Activated CD4-positive, alpha-beta T cell treated with anti-CD3 and anti-CD28 coated beads, Interleukin-2, amount 50 U/mL, for 4 hours (primary cell): ENCODE data around the gene TRIM44.
"Not testable (repeated sequence)": the region's sequence is repeated elsewhere in the genome, so short reads cannot be mapped to it uniquely, and the experiment has no call there.

Experiments
- DNase-seq, 2 experiments: peaks; one replicate each; pipeline ENCODE4 v3.0.0-alpha.2; 2020

The TRIM44 gene

DNA sequence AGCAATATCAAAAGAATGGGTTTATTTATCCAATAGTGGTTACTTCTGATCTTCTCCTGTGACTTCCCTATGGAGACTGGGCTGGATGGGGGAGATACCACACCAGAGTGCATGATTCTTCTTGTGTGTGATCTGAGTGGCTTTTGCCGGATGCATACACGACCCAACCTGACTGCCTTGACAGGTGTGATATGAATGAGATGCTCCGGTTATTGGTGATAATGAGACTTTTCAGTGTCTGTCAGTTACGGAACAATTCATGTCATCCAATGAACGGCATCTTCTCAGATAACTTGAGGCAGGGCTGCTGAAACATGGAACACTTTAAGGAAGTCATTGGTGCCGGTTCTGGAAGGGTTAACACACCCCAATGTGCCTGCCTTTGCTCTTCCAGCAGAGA is 26.6 kb upstream of the TRIM44 start:
- no peak for DNase-seq

DNA sequence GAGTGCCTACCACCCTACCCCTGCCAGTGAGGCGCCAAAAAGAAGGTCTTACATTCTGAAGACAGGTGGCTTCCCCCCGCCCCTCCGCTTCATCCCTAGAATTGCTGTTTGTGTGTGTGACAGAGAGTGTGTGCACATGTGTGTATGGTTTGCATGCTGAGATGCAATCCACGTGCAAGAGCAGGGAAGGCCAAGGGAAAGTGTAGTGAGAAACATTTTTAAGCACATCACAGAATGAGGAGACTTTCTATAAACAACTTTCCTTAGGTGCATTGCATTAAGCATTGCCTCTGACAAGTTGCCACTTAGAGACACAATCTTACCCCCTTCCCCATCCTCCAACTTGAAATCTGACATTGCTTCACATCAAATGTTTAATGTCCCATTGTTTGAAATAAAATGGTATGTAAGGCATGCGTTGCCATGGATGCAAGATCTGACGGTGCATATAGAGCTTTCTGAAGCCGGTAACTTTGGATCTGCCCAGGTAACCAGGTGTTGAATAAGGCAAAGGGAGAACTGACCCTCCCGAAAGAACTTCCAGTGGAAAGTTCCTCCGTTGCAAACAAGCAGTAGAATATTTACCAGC is 22.9 kb upstream of the TRIM44 start:
- DNase-seq: no peak

DNA sequence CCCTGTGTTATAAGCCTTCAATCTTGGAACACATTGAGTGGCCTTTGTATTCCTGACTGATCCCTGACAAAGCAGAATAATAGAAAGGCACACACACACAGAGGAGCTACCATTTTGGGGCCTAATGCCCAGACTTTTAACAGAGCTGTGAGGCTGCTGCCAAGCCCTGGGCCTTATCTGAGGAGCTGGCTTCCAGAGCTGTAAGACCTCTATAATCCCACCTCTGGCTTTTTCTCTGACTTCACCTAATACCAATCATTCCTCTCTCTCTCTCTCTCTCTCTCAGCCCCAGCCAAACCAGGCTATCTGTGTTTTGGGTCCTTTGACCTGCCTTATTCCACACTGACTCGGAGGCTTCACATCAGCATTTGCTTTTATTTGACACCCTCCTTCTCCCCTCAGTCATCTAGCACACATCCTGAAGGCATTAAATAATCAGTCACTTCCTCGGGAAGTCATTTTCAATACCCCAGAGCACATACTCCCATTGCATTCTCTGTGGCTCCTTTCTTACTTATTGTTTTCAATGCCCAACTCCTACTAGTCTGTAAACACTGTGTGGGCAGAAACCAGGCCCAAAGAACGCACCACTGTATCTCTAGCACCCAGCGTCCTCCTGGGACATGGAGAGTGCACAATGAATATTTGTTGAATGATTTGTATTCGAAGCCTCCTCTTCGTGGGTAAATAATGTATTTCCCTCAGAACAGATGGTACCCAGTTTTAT is 21.2 kb upstream of the TRIM44 start:
- DNase-seq: no peak

DNA sequence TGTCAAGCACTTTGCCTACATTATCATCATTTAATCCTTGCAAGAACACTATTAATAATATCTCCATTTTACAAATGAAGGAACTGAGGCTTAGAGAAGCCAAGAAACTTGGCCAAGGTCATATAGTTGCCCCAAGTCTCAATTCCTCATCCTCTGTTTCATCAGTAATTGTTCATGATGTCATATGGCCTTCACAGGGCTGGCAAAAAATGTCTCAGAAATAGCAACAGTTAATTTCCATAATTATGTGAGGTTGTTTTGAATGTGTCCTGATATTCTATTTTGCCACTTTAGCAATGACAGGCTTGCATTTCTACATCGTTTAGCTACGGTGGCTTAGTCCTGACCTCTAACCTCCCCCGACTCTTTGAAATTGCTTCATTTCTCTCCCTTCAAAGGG is 20.6 kb upstream of the TRIM44 start:
- no peak for DNase-seq

DNA sequence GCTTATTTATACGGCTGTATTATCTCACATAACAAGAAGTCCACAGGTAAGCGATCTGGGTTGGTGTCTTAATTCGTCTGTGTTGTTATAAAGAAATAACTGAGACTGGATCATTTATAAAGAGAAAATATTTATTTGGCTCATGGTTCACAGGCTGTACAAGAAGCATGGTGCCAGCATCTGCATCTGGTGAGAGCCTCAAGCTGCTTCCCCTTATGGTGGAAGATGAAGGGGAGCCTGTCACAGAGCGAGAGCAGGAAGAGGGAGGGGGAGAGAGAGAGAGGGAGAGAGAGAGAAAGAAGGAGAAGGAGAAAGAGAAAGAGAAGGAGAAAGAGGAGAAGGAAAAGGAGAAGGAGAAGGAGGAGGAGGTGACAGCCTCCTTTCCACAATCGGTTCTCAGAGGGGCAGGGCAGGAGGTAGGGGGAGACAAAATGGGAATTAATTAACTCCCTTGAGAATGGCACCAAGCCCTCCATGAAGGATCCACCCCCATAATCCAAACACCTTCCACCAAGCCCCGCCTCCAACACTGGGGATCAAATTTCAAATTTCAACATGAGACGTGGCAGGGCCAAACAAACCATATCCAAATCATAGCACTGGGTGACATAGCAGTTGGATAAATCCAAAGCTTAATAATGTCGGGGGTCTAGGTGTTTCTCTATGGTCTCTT is 15.0 kb upstream of the TRIM44 start:
- DNase-seq: no peak

DNA sequence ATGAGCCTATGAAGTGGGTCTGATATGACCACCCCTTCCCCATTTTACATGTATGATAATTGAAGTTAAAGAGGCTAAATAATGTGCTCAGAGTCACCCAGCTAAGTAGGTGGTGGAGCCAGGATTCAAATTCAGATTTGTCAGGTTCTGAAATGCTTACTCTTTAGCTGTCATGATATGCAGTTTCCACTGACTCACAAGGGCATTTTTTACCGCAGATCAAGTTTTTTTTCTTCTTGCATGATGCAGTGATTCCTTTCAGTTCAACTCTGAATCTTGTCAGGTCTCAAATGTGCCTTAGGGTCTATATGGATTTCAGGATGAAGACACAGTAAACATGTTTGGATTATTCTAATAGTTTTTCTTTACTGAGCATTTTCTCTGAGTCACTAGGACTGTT is 12.6 kb upstream of the TRIM44 start:
- no peak for DNase-seq

DNA sequence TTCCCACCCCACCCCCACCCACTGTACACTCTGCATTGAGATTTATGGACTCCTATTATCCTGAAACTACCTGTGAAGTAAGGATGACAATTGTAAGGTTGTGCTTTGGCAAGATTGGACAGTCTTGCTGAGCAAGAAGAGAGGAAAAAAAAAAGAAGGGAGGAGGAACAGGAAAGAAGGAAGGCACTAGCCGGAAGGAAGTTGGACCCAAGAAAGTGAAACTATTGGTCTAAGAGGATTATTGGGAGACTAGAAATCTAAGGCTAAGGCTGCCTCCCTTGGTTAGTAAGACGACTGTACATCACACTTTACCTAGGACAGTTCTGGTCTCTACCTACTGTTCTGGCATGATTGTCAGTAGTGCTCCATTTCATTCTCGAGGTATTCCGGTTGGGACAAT is 12.1 kb upstream of the TRIM44 start:
- no peak for DNase-seq

DNA sequence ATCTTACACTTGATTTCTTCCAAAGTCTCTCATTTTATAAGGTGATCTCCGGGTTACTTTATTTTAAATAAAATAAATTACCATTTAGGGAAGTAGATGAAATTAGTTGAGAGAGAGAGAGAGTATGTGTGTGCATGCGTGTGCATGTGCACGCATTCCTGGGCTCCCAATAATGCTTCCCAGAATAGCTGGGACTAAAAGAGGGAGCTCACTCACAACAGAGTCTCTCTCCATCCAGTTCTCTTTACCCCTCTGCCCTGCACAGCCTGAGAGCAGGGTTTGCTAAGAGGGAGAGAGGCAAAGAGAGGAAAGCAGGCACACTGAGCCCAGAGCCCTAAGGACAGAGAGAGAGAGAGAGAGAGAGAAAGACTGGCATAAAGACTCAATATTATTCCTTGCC is 11.3 kb upstream of the TRIM44 start:
- DNase-seq: no peak

DNA sequence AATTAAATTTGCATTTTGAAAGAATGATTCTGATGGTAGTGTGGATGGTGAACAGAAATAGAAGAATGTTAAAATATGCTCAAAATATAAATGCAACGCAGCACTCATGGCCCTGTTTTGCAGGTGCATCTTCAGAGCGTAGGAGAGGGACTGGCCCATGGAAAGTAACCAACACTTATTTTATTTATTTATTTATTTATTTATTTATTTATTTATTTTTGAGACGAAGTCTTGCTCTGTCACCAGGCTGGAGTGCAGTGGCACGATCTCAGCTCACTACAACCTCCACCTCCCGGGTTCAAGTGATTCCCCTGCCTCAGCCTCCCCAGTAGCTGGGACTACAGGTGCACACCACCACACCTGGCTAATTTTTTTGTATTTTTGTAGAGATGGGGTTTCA is 9.8 kb upstream of the TRIM44 start:
- DNase-seq: not testable (repeated sequence)

DNA sequence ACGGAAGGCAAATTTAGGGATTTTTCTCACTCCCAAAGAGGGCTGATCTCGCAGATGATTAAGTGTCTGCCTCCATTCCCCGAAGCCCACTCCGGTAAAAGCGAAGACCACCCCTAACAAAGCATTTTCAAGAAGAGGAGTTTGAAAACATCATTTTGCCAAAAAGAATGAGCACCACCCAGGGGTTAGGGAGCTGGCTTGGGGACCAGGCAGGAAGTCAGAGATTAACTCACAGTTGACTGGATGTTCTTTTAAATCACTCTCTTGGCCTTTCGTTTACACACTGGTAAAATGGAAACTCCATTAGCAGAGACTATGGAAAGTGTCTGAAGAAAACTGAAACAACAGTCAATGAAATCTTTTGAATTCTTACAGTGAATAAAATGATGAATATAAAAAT is 7.9 kb upstream of the TRIM44 start:
- DNase-seq: no peak

DNA sequence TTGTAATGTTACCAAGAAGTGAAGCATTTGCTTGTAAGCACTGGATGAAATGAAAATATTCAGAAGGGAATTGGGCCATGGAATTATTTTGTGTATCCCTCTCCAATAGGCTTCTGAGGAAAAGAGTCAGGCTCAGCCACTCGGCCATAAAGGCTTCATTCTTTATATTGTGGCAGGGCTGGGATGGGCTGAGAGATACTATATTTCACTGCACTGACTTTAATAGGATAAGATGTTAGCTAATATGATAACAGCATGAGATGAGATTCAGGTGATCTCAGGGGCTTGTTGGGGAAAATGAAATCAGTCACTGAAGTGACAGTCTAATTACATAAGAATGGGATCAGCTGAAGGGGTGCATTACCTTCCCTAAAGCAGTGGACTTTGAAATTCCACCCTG is 7.3 kb upstream of the TRIM44 start:
- no peak for DNase-seq

DNA sequence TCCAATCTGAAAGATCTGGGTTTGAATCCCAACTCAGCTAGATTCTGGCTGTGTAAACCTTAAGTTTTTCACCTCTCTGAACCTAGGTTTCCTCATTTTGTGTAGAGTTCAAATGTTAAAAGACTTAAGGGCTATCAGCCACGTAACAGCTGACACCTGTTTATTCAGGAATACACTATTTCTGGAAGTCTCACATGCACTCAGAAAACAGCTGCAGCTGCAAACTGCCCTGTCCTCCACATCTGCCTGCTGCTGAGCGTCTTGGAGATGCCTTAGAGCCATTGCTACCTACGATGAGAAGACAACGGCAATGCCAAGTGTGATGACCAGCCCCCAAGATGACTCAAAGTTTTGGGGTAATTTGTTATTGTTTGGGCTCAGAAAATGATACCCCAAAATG is 6.7 kb upstream of the TRIM44 start:
- no peak for DNase-seq

DNA sequence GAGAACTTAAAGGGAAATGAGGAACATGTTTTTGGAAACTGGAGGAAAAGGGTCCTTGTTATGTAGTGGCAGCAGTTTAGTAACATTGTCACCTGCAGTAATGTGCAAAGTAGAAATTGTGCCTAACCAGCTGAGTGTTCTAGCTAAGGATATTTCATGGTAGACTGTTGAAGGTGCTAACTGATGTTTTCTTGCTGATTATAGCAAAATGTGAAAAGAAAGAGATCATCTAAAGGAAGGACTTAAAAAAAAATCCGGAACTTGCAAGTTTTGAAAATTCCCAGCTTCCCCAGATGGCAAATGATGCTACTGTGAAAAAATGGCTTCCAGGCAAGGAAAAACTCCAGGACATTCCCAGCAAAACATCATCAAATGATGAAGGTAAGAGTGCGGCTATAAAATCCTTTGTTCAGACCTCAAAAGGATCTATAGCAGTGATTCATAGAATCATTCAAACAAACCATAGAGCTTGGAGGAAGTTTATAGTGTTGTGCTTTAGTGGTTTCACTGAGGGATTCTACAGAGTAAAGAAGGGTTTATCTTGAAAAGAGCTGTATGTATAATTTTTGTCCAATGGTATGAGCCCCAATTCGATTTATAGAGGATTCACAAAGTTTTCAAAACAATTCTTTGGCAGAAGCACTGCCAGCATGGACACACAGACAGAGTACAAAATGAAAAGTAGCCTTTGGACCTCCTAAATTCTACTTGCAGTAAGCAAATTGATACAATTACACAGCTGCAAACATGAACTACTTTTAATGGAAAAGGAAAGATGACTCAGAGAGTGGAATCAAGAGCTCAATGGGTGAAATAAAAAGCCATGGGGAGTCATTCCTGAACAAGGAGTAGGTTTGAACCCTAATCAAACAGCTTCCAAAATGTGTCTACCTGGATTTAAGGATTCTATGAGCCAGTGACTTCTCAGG is 4.3 kb upstream of the TRIM44 start:
- no peak for DNase-seq

DNA sequence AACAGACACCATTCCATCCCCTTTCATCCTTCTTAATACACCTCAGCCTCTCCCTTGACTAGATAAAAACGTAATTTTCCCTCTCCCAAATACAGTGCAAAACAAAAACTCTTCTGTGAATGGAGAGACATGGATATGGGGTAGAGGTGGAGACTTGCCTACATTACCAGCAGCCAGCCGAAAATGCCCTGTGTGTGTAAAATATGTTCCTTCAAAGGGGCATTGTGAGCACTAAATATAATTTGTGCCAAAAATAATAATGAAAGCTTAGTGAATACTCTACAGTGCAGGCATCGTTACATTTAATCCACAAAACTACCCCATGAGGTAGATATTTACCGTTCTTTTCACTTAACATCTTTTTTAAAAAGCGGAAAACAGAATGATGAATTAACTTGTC is 1.0 kb upstream of the TRIM44 start:
- DNase-seq: no peak

DNA sequence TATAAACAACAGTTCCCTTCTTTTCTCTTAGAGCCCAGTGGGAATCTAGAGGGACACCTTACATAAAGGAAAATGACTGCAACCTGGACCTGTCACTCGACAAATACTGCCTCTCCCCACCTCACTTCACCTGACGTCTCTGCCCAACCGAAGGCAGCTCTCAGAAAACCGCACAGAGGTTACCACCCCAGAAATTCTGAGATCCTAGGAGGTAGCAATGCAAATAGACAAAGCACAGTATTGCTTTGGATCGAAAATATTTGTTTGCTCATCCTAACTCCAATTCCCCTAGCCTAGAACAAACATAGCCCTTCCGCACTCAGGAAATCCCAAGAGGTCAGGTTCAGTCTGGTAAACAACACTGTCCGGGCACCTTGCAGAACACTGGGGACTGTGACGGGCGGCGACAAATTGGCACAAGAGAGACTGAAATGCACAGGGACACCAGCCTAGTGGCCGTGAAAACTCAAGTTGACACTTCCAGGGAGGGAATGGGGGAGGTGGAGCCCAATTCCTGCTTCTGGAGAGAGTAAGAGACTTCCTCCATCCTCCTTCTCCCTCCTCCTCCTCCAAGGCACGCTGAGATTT is 420 bp upstream of the TRIM44 start:
- DNase-seq: no peak

DNA sequence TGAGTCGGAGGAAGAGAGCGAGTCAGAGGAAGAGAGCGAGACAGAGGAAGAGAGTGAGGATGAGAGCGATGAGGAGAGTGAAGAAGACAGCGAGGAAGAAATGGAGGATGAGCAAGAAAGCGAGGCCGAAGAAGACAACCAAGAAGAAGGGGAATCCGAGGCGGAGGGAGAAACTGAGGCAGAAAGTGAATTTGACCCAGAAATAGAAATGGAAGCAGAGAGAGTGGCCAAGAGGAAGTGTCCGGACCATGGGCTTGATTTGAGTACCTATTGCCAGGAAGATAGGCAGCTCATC is 780 bp downstream of the TRIM44 start:
- DNase-seq: no peak

DNA sequence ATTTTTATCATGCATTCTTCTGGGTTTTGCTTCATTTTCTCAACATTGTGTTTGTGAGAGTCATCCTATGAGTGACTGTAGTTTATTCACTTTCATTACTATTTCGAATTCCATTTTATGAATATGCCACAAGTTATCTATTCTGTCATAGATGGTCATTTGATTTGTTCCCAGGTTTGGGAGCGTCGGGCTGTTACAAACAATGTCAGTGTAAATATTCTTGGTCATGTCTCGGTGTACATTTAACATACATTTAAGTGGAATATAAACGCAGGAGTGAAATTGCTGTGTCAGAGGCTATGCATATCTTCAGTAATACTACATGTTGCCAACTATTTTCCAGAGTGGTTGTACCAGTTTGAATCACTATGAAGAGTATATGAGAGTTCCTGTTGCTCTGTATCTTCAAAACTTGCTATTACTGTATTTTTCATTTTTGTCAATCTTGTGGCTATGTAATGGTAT is 2.4 kb downstream of the TRIM44 start:
- no peak for DNase-seq

DNA sequence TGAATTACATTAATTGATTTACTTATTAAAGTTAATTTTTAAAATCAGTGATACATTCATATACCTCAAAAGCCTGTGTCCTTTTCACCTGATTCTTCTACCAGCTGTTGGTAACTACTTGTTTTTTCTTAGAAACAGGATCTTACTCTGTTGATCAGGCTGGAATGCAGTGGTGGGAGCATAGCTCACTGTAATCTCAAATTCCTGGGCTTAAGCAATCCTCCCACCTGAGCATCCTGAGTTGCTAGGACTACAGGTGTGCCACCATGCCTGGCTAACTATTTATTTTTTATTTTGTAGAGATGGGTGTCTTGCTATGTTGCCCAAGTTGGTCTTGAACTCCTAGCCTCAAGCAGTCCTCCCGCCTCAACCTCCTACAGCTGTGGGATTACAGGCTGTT is 4.7 kb downstream of the TRIM44 start:
- DNase-seq: no peak

DNA sequence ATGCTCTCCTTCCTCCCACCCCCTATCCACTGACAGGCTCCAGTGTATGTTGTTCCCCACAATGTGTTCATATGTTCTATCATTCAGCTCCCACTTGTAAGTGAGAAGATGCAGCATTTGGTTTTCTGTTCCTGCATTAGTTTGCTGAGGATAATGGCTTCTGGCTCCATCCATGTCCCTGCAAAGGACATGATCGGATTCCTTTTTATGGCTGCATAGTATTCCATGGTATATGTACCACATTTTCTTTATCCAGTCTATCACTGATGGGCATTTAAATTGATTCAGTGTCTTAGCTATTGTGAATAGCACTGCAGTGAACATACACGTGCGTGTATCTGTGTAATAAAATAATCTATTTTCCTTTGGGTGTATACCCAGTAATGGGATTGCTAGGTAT is 5.8 kb downstream of the TRIM44 start:
- DNase-seq: not testable (repeated sequence)

DNA sequence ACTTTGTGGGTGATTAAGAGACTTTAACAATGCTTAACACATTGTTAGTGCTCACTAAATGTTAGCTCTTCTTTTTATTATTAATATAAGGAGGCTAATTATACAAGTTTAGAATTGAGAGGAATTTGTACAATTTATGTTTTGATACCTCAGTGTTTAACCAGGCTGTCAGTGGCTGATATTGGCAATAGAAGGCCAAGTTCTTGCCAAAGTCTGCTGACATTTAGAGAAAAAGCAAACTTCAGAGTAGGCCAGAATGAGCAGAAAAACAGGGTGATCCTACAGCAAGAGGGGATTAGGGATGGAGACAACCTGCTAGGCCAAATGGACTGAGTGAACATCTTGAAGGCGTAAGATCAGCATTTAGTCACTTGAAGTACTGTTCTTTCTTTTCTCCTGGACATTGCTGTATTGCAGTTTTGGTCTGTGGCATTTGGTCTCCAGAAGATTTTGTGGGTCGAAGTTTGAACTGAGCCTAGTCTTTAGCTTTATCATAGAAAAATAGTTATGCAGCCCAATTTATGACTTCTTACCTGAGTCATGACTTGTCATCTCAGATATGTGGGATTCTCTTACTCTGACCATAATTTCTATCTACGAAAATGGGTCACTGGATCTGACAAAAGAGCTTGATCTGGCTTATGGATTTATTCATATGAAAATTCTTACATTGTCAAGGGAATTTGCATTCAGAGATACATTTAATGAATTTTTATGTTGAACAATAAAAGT is 9.0 kb downstream of the TRIM44 start:
- DNase-seq: no peak

DNA sequence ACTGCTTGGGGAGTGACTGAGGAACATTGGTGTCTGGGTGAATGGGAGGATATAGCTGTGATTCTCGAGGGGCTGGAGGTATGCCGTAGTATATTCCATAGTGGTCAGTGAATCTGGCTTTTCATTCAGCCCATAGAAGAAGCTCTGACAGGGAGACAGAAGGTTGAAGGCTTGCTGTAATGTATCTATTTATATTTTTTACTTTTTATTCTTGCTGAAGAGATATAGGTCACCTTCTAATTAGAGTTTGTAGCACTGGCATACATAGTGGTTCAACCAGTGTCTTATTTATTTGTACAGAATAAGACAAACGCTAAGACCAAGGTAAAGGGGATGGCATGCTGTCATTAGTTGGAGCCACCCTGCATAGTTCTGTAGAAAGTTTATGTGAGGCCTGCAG is 10.0 kb downstream of the TRIM44 start:
- no peak for DNase-seq

DNA sequence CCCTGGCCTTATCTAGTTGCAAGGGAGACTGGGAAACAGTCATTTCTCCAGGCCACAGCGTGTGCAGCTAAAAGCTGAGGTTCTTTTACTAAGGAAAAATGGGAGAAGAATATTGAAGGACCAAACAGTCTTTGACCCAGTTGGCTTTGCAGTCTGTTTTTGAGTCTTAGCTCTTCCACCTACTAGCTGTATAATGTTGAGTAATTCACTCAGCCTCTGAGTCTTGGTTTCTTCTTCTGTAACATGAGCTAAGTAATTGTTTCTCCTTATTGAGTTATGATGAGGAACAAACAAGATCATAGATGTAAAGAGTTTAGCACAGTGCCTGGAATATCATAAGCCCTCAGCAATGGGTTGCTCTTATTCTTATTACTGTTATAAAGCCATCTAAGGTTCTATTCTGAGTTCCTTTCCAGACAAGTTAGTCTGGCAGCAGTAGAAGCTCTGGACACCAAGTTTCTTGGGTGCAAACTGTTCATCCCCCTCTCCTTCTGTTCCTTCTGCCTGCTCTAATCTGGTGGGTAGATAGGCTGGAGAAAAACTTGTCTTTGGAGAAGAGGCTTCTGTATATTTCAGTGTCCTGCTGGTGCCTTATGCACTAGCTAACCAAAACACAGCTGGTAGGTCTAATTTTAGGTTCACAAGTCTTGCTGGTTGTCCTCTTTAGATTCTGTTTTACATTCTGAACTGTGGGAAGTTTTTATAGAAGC is 13.5 kb downstream of the TRIM44 start:
- no peak for DNase-seq
